Measurements from ENCODE around the gene CENPX. TPM values are rescaled to one million over a fixed set of nuclear protein-coding genes. Genes with fewer than 3 reads are reported as not detected.

The CENPX gene
- total RNA-seq, 1 donor from 2014 or later, result 31.2 TPM

GRCh38 chr17:82011617-82012187, 11.0 kb downstream of the CENPX start:
- DNase-seq, result no peak

- no peak for DNase-seq
Measured at GRCh38 chr17:82010575-82011525, 11.8 kb downstream of the CENPX start.

- DNase-seq, result no peak
Measured at GRCh38 chr17:82009413-82009812, 13.3 kb downstream of the CENPX start.

- no peak for DNase-seq
Measured at GRCh38 chr17:82008941-82009405, 13.7 kb downstream of the CENPX start.

- DNase-seq, result no peak
Measured at GRCh38 chr17:82008258-82008940, 14.3 kb downstream of the CENPX start.

GRCh38 chr17:82007495-82008257, 15.0 kb downstream of the CENPX start:
- no peak for DNase-seq

GRCh38 chr17:82007228-82007494, 15.5 kb downstream of the CENPX start:
- DNase-seq, result no peak

- peak; percentile 60 for DNase-seq
Measured at GRCh38 chr17:82006468-82007227, 16.0 kb downstream of the CENPX start.

- DNase-seq, result no peak
Measured at GRCh38 chr17:82005701-82006348, 16.9 kb downstream of the CENPX start.

GRCh38 chr17:82004517-82005455, 17.9 kb downstream of the CENPX start:
- no peak for DNase-seq

GRCh38 chr17:82003411-82004381, 19.0 kb downstream of the CENPX start:
- peak; percentile 57 for DNase-seq

- DNase-seq, result no peak
Measured at GRCh38 chr17:82001571-82002056, 21.1 kb downstream of the CENPX start.

GRCh38 chr17:82000803-82001570, 21.7 kb downstream of the CENPX start:
- peak; percentile 72 for DNase-seq

GRCh38 chr17:81999976-82000802, 22.5 kb downstream of the CENPX start:
- no peak for DNase-seq

- no peak for DNase-seq
Measured at GRCh38 chr17:81999587-81999975, 23.1 kb downstream of the CENPX start.

- no peak for DNase-seq
Measured at GRCh38 chr17:81998691-81999438, 23.8 kb downstream of the CENPX start.
